Posterior vena cava (tissue), 2 donors: ENCODE measurements around the gene SRSF11. TPM values are rescaled to one million over a fixed set of nuclear protein-coding genes. Genes with fewer than 3 reads are reported as not detected.

Experiments
- DNase-seq: peaks from one replicate; pipeline ENCODE4 v3.0.0-alpha.2; 2020; ENCODE audit warnings: low spot score
- intact Hi-C, 2 donors: fragments of 100-400 bp; cut with DNase I; formaldehyde crosslinking; loops; one replicate each; pipeline versions ENCODE4 v1.14.1 to v1.14.2; 2022 to 2023
- total RNA-seq, 2 donors: library from RNA; stranded (reverse); fragmentation: NEBNext Ultra II Directional; extraction: Animal tissue kit (Norgen Biotek cat#: 25700); gene quantifications; one replicate each; pipeline ENCODE4 v1.2.1, GENCODE V29; 2021
- donor health status: DM: yes; HTN: yes; CAD: no.
- donor health status: DM: yes; HTN: yes; CAD: no.

SRSF11 gene
- total RNA-seq, 2 donors from 2014 or later: 127 to 147 TPM

- intact Hi-C loops: no loop called here
- no peak for DNase-seq
These were observed 9.6 kb upstream of the SRSF11 start for GRCh38 chr1:70211541-70211940.

GRCh38 chr1:70220015-70220414 lies 1.2 kb upstream of the SRSF11 start:
- intact Hi-C loops: no loop called here
- DNase-seq: no peak

DNA sequence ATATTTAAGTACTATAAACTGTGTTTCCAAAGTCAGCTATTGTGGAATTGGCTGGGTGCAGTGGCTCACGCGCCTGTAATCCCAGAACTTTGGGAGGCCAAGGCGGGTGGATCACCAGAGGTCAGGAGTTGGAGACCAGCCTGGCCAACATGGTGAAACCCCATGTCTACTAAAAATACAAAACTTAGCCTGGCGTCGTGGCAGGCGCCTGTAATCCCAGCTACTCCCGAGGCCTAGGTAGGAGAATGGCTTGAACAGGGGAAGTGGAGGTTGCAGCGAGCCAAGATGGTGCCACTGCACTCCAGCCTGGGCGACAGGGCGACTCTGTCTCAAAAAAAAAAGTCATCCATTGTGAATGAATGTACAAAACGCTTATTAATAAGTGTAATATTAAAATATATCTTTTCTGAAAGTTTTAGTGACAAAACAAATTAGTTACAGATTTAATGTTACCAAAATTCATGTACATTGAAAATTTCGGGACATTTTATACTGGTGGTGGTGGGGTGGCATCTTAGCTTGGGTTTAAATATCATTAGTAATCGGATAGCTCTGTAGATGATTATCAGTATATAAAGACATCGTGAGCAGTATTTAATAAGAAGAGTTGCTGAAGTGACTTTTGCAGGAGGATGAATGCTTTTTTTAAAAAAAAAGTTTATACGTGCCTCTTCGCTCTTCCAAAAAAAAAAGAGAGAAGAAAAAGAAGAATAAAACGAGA lies 503 bp upstream of the SRSF11 start:
- intact Hi-C loops: no loop called here
- no peak for DNase-seq

DNA sequence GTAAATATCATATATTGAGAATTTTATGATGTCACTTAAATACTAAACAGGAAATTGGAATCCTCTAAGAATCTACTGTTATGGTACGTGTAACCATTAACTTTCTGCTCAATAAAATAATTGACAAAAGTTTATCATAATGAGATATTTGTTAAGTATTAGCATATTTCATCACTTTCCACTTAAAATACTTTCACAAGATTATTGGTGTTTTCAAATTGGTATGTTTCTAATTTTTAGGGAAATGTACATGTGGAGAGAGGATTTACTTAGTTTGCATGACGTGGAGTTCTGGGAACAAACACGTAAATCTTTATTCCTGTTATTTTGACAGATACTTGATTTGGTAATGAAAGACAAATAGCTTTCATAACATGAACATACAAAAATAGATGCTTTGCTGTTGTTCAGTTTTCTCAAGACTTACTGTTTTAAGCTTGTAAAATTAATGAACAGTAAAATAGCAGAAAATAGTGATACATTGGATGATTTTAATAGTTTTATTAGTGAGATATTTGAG lies 1.6 kb downstream of the SRSF11 start:
- DNase-seq: no peak
- intact Hi-C loops: no loop called here

- intact Hi-C loops: no loop called here
- no peak for DNase-seq
These were observed 3.8 kb downstream of the SRSF11 start for GRCh38 chr1:70224954-70225353.

GRCh38 chr1:70227439-70227838 lies 6.3 kb downstream of the SRSF11 start:
- intact Hi-C loops: no loop called here

DNA sequence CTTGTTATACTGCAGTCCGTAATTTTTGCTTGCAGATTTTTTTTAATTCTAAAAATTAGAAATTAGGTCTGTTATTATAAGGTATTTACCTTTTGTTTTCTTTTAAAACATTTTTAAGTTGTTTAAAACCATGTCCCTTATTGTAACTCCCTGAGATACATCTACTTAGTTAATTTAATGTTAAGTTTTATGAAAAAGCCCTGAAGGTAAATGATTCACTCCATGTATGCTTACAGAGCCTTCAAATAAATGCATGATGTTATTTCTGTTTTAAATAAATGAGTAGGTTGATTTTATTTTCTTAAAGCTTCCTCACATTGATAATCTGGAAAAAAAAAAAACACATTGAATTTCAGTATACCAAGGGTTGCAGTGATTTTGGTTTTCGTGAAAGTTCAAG lies 7.5 kb downstream of the SRSF11 start:
- DNase-seq: no peak

More at GRCh38 chr1:70227439-70227838, 6.3 kb downstream of the SRSF11 start:
- no peak for DNase-seq

DNA sequence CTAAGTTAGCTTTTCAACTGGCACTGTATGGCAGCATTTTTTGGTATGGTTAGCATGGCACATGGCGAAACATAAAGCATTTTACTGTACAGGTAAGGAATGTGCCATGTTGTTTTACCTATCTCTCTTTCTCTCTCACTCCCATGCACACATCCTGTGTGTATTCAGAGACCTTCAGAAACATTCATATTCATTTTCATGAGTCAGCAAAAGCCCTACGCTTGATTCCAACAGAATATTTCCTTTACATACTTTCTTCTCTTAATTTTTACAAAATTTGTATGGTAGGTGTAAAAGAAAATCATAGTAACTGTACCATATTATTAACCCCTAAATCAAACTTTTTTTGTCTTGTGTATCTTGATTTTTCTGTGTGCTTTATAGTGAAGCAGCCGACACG lies 10.3 kb downstream of the SRSF11 start:
- no peak for DNase-seq
- intact Hi-C loops: no loop called here

More for the DNA sequence above, 7.5 kb downstream of the SRSF11 start:
- intact Hi-C loops: no loop called here

GRCh38 chr1:70234733-70235132 lies 13.6 kb downstream of the SRSF11 start:
- intact Hi-C loops: no loop called here

GRCh38 chr1:70239940-70240339 lies 18.8 kb downstream of the SRSF11 start:
- intact Hi-C loops: no loop called here

More at GRCh38 chr1:70234733-70235132, 13.6 kb downstream of the SRSF11 start:
- DNase-seq: no peak

DNA sequence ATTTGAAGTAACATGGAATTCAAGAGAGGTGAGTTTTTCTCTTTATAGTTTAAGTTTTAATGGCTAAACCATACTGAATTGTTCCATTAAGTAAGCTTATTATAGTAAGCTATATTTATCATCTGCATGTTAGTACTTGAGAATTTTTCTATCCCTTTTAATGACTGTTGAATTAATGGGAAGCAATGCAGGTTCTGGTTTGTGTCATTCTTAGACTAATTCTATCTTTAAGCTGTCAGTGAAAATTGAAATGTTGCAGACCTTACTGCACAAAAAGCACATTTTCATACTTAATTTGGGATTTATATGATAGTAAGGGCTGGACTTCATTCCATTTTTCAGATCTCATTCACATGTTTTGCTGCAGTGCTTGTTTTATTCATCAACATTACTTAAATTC lies 25.9 kb downstream of the SRSF11 start:
- DNase-seq: no peak
- intact Hi-C loops: no loop called here

More at GRCh38 chr1:70239940-70240339, 18.8 kb downstream of the SRSF11 start:
- no peak for DNase-seq

- intact Hi-C loops: no loop called here
- no peak for DNase-seq
These were observed 26.6 kb downstream of the SRSF11 start for GRCh38 chr1:70247768-70248167.

DNA sequence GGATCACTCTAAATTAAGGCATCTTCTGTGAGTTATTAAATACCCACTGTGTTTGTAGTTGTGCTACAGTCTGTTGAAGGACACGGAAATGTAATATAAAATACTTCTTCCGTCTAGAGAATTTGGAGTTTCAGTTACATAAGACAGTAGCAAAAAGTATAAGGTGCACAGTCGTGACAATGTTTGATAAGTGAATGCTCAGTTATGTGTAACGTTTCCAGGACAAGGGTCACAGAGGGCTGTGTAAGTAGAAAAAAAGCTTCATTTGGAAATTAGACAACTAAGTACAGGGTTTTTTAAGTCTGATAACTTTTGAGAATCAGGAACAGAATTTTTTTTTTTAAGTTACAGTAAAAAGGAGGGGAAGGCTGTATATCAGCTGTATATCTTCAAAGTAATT lies 27.5 kb downstream of the SRSF11 start:
- intact Hi-C loops: no loop called here
- DNase-seq: no peak

DNA sequence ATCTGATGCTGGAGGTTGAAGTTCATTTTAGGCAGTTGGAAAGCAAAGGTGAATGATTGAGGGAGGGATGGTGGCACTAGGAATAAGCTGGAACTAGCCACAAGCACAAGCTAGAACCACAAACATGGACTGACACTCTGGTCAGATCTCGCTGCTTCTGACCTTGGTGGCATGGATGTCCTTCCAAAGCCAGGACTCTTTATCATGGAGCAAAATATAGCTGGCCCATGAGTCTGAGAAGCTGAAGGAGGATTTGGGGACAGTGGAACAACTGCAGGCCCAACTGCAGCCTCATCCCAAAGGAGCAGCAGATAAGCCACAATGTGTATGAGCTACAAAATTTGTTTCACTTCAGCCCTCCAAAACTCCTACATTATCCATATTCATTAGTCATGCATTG lies 35.5 kb downstream of the SRSF11 start:
- intact Hi-C loops: no loop called here
- no peak for DNase-seq

DNA sequence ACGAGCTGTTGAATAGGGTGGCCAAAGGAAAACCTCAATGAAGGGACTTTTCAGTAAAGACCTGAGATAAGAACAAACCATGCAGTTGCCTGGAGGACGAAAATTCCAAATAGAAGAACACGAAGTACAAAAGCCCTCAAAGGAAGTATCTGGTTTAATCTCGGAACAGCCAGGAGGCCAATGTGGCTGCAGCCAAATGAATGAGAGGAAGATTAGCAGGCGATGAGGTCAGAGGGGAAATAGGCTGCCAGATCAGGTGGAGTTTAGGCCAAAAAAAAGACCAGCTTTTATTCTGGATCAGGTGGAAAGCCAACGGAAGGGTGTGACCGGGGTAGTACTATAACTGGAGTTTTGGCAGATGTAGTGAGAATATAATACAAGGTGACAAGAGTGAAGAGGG lies 43.7 kb downstream of the SRSF11 start:
- intact Hi-C loops: no loop called here
- DNase-seq: no peak

DNA sequence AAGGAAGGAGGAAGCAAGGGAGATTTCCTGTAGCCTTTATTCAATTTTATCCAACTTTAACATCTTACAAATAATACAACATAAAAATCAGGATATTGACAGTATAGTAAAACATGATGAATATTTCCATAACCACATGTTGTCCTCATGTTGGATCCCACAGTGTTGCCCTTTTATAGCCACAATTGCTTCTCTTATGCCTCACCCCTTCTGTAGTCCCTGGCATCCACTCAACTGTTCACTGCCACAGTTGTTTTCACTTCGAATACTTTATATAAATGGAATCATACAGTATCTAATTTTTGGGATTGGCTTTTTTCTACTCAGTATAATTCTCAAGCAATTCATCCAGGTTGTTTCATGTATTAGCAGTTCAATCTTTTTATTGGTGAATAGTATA lies 44.8 kb downstream of the SRSF11 start:
- no peak for DNase-seq
- intact Hi-C loops: no loop called here

GRCh38 chr1:70277875-70278274 lies 56.7 kb downstream of the SRSF11 start:
- DNase-seq: no peak
- intact Hi-C loops: no loop called here

GRCh38 chr1:70278710-70279109 lies 57.5 kb downstream of the SRSF11 start:
- DNase-seq: no peak
- intact Hi-C loops: no loop called here

- intact Hi-C loops: no loop called here
- DNase-seq: no peak
These were observed 63.2 kb downstream of the SRSF11 start for GRCh38 chr1:70284366-70284765.

- intact Hi-C loops: no loop called here
- no peak for DNase-seq
These were observed 65.3 kb downstream of the SRSF11 start for GRCh38 chr1:70286453-70286852.

DNA sequence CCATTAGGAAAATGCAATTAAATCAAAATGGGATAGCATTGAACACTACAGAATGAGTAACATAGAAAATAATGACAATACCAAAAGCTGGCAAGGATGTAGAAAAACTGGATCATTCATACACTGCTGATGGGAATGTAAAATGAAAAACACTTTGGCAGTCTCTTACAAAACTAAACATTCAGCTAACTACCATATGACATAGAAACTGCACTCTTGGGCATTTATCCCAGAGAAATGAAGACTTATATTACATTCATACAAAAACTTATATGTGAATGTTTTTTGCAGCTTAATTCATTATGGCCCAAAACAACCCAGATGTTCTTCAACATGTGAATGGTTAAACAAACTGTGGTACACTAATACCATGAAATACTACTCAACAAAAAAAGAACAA lies 67.0 kb downstream of the SRSF11 start:
- intact Hi-C loops: no loop called here
- no peak for DNase-seq
